ENCODE measurements around the gene CCNY. TPM values are rescaled to one million over a fixed set of nuclear protein-coding genes. Genes with fewer than 3 reads are reported as not detected.
A peak's percentile ranks its signal among the peaks of the same experiment; 100 is the strongest.

CCNY gene
- total RNA-seq, 1 donor from 2014 or later = 44.3 TPM

- no peak for DNase-seq (ENCODE audit: low spot score)
These were observed 115.1 kb downstream of the CCNY start for GRCh38 chr10:35451151-35452016.

DNA sequence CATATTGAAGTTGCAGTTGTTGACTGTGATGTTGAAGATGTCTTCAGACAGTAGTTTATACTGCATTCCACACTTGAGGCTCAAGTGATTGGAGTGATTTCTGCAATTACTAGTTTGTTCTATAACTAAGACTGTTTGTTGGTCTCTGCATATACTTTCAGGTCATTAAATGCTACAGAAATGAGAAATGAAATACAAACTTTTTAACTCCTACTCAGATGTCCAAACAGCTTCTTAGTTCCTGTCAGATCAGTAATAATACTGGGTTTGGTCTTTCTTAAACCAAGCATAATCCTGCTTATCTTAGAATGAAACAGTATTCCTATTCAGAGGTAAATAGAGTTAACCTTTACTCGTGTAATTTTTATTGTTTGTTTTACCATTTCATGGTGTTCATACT lies 115.9 kb downstream of the CCNY start:
- DNase-seq (ENCODE audit: low spot score) = no peak

- no peak for DNase-seq (ENCODE audit: low spot score)
These were observed 116.5 kb downstream of the CCNY start for GRCh38 chr10:35452847-35453246.

DNA sequence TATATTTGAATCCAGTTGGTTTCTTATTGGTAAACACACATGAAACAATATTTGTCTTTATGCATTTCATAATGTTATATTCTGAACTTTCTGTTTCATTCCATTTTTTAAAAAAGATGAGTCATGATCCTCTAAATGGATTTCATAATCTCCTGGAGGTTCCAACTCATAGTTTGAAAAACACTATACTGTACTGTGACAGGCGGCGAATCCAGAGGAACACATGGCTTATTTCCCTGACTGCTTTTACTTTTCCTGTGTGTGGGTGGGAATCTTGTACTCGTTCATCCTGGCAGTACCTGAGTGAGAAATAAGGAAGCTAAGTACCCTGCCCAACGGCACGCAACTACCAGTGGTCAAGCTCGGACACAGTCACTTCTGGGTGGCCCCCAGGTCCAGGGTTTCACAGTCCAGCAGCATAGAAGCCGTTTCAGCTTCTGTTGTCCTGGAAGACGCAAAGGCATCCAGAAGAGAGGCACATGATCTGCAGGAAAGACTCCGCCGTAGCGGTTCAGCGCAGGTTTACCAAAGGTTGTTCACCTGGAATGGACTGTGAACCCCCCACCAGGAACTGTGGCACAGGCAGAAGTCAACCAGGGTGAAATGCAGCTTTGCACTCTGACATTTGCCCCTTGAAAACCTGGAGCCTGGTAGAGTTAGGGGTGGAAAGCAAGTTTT lies 117.7 kb downstream of the CCNY start:
- DNase-seq (ENCODE audit: low spot score) = peak; percentile 49

- DNase-seq (ENCODE audit: low spot score) = no peak
These were observed 119.9 kb downstream of the CCNY start for GRCh38 chr10:35456153-35456720.

- no peak for DNase-seq (ENCODE audit: low spot score)
These were observed 120.5 kb downstream of the CCNY start for GRCh38 chr10:35456784-35457183.

DNA sequence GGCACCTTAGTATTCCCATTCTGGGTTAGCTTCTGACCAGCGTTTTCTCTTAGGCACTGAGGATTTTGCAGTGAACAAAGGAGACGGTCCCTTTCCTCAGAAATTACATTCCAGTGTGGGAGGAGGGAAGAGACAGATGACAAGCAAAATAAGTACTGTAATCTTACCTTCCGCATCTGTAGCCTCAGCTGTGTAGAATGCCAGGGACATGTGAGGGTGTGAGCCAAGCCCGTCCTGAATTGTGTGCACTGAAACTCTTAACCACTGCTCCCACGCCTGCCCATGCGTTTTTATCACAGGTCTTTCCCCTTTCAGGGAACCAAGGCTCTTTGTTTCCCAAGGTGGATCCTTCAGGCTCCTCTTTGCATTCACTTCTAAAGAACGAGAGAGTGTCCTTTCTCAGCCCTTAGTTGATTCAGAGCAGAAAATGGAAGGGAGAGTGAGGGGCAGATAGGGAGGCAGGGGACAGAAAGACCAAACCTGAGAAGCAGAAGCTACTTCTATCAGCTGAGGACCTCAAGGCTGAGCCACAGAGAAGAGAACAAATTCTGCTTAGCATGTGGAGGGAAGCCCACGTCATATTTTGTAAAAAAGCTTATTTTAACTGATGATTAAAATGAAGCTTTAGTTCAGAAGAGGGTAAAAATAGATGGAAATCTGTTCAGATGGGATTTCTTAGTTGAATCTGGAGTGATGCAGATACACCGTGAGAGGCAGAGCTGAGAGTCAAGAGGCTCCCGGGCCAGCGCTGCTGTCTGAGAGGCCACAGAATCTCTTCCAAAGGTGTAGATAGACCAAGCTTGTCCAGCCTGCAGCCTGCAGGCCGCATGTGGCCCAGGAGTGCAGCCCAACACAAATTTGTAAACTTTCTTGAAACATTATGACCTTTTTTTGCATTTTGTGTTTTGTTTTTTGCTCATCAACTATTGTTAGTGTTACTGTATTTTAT lies 122.5 kb downstream of the CCNY start:
- DNase-seq (ENCODE audit: low spot score) = no peak

GRCh38 chr10:35459449-35459847 lies 123.1 kb downstream of the CCNY start:
- DNase-seq (ENCODE audit: low spot score) = no peak

DNA sequence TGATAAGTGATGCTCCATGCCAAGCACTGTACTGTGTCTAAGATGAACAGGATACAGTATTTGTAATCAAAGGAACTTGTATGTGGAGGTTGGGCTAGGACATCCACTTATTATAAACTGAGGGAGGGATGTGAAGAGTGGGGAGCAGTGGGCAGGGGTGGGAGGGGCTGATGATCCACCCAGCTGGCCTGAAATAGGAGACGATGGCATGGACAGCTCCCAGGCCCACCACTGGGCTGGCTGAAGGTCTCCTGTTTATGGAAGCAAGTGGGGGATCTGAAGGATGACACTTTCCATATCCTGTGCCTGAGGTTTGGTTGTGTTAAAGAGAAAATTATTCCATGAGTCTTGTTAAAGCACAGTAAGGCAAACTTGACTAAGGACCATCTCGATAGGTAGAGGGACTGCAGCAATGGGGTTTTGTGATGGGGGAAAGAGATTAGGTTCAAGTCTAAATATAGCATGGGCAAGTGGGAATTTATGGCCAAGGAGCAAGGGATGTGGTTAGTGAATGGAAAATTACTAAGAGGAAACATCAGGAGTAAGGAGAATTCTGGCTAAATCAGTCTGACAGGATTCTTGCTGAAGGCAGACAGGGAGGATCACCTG lies 124.6 kb downstream of the CCNY start:
- DNase-seq (ENCODE audit: low spot score) = no peak

DNA sequence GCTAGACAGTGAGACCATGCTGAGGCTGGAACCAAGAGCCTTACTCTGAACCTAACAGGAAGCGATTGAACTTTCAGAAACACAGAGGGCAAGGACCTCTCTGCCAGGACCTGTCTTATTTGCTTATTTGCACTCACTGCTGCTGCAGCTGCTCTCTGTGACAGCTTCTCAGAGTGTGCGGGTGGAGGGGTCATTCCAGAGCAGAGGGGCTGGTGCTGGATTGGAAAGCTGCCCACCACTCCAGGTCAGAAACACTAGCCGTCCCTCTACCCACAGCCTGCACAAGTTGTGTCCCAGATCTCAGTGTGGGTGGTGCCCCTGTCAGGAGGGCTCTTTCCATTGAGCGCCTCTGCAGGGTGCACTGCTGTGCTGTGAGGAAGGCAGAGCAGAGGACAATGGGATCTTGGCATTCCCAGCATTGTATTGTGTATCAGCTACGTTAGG lies 126.2 kb downstream of the CCNY start:
- DNase-seq (ENCODE audit: low spot score) = no peak

- DNase-seq (ENCODE audit: low spot score) = no peak
These were observed 127.0 kb downstream of the CCNY start for GRCh38 chr10:35463105-35463867.

DNA sequence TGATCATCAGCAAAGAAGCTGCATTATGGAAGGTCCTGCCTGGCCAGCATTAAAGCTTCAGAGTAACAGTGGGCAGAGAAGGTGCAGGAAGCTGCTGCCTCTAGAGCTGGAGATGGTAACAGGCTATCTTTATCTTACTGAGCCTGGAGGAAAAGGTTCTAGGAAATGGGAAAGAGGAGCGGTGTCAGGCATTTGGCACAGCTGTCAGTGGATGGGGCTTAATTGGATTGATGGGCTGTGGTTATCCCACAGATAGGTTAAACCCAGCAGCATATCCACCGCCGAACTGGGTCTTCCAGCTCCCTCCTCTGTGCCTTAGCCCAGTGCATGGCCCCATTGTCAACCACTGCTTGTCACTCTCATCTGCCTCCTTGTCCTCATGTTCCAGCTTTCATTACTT lies 127.6 kb downstream of the CCNY start:
- no peak for DNase-seq (ENCODE audit: low spot score)

DNA sequence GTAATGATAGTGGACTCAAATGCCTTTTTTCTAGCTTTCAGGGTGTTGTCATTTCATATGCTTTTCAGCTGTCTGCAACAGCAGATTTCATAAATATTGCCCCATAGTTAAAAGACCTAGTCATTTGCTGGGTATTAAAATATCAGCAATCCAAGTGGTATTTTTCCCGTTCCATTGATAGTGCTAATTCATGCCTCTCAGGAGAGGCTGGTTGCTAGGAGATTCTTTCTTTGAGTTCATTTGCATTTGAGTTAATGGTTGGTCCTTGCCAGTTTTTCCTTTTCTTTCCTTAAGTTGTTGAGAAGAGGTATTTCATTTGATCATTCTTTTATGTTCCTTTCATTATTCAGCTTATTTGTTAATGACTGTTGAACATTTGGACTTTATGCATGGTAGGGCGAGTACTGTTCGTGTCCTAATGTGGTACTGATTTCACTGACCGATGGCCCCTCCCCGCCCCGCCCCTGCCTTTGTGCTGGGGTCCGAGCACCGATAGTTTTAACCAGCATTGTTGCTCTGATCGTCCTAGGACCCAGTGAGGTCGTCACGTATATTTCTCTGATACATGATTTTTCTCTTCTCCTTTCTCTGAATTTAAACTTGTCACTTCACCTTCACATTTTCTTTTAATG lies 128.6 kb downstream of the CCNY start:
- no peak for DNase-seq (ENCODE audit: low spot score)

- no peak for DNase-seq (ENCODE audit: low spot score)
These were observed 129.4 kb downstream of the CCNY start for GRCh38 chr10:35465673-35466072.

- no peak for DNase-seq (ENCODE audit: low spot score)
These were observed 129.9 kb downstream of the CCNY start for GRCh38 chr10:35466170-35466569.

GRCh38 chr10:35466661-35467060 lies 130.4 kb downstream of the CCNY start:
- DNase-seq (ENCODE audit: low spot score) = no peak

DNA sequence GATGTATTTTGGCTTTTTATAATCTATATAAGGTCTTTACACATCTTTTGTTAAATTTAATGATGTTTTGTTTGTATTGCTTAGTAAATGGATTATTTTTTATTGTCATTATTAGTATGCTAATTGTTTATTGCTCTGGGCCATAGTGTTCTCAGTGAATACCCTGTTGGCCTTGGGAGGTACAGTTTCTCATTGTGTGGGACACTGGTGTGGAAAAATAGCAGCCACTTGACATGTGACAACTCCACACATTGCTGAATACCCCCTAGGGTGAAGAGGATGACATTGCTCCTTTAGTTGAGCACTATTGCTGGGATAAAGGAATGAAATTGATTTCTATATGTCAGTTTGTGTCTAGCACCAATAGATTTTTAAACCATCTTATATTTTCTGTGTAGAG lies 130.9 kb downstream of the CCNY start:
- no peak for DNase-seq (ENCODE audit: low spot score)

GRCh38 chr10:35470248-35470924 lies 134.1 kb downstream of the CCNY start:
- DNase-seq (ENCODE audit: low spot score) = no peak

GRCh38 chr10:35470925-35471315 lies 134.6 kb downstream of the CCNY start:
- no peak for DNase-seq (ENCODE audit: low spot score)

Measured in umbilical cord (tissue), 2 donors.